Panc1 (cell line): ENCODE data around the gene POLG. TPM values are rescaled to one million over a fixed set of nuclear protein-coding genes. Genes with fewer than 3 reads are reported as not detected.

Experiments
- ATAC-seq: fragments of 200-7000 bp; cut with Tn5 transposase; 2 replicates; pipeline ENCODE4 v1.9.1; 2020; ENCODE audit warnings: mild to moderate bottlenecking, moderate library complexity
- BruUV-seq: library from RNA; stranded (reverse); fragments of 400-500 nt; replicated peaks from 2 replicates; lab custom pipeline; 2021; lab: Mats Ljungman, UMichigan
- CTCF ChIA-PET: fragments of 300-600 bp; sonication (Branson Sonifier 250); formaldehyde crosslinking; loops from one replicate; lab custom pipeline; 2022; ENCODE audit warnings: antibody characterized with exemption; lab: Charles Lee
- POLR2A ChIA-PET: fragments of 300-600 bp; sonication (Branson Sonifier 250); formaldehyde crosslinking; loops from one replicate; lab custom pipeline; 2022; ENCODE audit warnings: antibody characterized with exemption; lab: Charles Lee
- DNase-seq: peaks from one replicate; pipeline ENCODE4 v3.0.0-alpha.2; 2010; ENCODE audit warnings: low read depth, low spot score
- H3K27ac ChIP-seq: 2 replicates; pipeline ENCODE4 v1.5.1; 2011; ENCODE audit warnings: mild to moderate bottlenecking, low read length, inconsistent platforms
- H3K27me3 ChIP-seq: fragments of 200-500 bp; sonication (Bioruptor generic); 2 replicates; pipeline ENCODE4 v1.6.0; 2014; ENCODE audit warnings: low read length, inconsistent platforms; ENCODE audit not compliant: control insufficient read depth, insufficient read depth
- H3K36me3 ChIP-seq: fragments of 200-500 bp; sonication (Bioruptor generic); 2 replicates; pipeline ENCODE4 v1.5.1; 2014; ENCODE audit warnings: inconsistent platforms, mild to moderate bottlenecking, low read length, moderate library complexity; ENCODE audit not compliant: control insufficient read depth, insufficient read depth
- H3K4me1 ChIP-seq: 2 replicates; pipeline ENCODE4 v1.5.1; 2011; ENCODE audit warnings: inconsistent platforms, mild to moderate bottlenecking, low read length, moderate library complexity; ENCODE audit not compliant: control insufficient read depth, insufficient read depth
- H3K4me3 ChIP-seq, 2 experiments: 2 replicates each; pipeline ENCODE4 v1.5.1; 2011 to 2012; ENCODE audit warnings: low read depth in 2 of 2, low read length in 2 of 2, mild to moderate bottlenecking in 2 of 2, inconsistent platforms in 1 of 2, moderate library complexity in 1 of 2
- H3K9me3 ChIP-seq: fragments of 200-500 bp; sonication (Bioruptor generic); 2 replicates; pipeline ENCODE4 v1.5.1; 2014; ENCODE audit warnings: low read depth, mild to moderate bottlenecking, inconsistent platforms, low read length, moderate library complexity; ENCODE audit not compliant: control insufficient read depth, insufficient read depth
- CTCF ChIP-seq: fragments of 450-650 bp; IDR thresholded peaks from 2 replicates; pipeline ENCODE4 v1.5.1; 2017; ENCODE audit warnings: mild to moderate bottlenecking
- POLR2AphosphoS5 ChIP-seq: IDR thresholded peaks from 2 replicates; pipeline ENCODE4 v1.6.1; 2012; ENCODE audit warnings: mild to moderate bottlenecking, low read depth, low read length, moderate library complexity
- REST ChIP-seq, 2 experiments: IDR thresholded peaks; 2 replicates each; pipeline ENCODE4 v1.6.1; 2011 to 2012; ENCODE audit warnings: low read depth in 2 of 2, control low read depth in 1 of 2, low read length in 1 of 2, mild to moderate bottlenecking in 1 of 2, moderate library complexity in 1 of 2; ENCODE audit not compliant: insufficient read depth in 1 of 2
- SIN3A ChIP-seq: IDR thresholded peaks from 2 replicates; pipeline ENCODE4 v1.6.1; 2012; ENCODE audit warnings: low read depth, mild to moderate bottlenecking, low read length, moderate library complexity, borderline replicate concordance; ENCODE audit not compliant: insufficient read depth
- TCF7L2 ChIP-seq: IDR thresholded peaks from 2 replicates; pipeline ENCODE4 v1.6.1; 2011; ENCODE audit warnings: mild to moderate bottlenecking, low read depth, low read length, inconsistent platforms
- in situ Hi-C: cut with HindIII; loops from 2 replicates; pipeline ENCODE4 v1.10.0; 2016; ENCODE audit warnings: low sequenced_read_pairs, low pct_unique_long_range_greater_than_20kb
- intact Hi-C: fragments of 100-400 bp; cut with micrococcal nuclease; formaldehyde crosslinking; loops from one replicate; pipeline ENCODE4 v1.10.0; 2022; ENCODE audit not compliant: unreplicated experiment
- total RNA-seq: library from RNA; stranded (reverse); gene quantifications from one replicate; pipeline ENCODE4 v1.2.1, GENCODE V29; 2021; ENCODE audit not compliant: unreplicated experiment

POLG gene
- total RNA-seq, 1 experiment from 2014 or later, result 95.2 TPM

- intact Hi-C loops, result no loop called here
- ATAC-seq (no peak), DNase-seq (no peak)
- H3K27me3 ChIP-seq, result no peaks in the 10 kb centered on the region
- ChIA-PET POLR2A (no interaction called here), CTCF (no interaction called here)
- in situ Hi-C loops, result no loop called here
- no peak overlapping the region for H3K4me3 ChIP-seq
- BruUV-seq, result no TSS peak
- H3K4me1 ChIP-seq, result no peaks in the 10 kb centered on the region
- H3K36me3 ChIP-seq, result peaks cover 32% of the 10 kb centered on the region
- H3K9me3 ChIP-seq, result no peaks in the 10 kb centered on the region
- H3K27ac ChIP-seq, result no peak overlapping the region
- TF ChIP-seq SIN3A, result no peak
- no peak for TF ChIP-seq TCF7L2
- TF ChIP-seq POLR2AphosphoS5, result no peak
- TF ChIP-seq REST (IDR thresholded peaks at IDR 0.05; ENCODE audit: insufficient read depth in 1 of 2, low read depth in 2 of 2, low read length in 1 of 2), result no peak
- TF ChIP-seq CTCF, result no peak
Measured at GRCh38 chr15:89291934-89292438, 42.6 kb downstream of the POLG start.

- no peak for TF ChIP-seq POLR2AphosphoS5
- TF ChIP-seq CTCF, result no peak
- no peak for TF ChIP-seq TCF7L2
- no peak for TF ChIP-seq SIN3A
- TF ChIP-seq REST (IDR thresholded peaks at IDR 0.05; ENCODE audit: insufficient read depth in 1 of 2, low read depth in 2 of 2, low read length in 1 of 2), result no peak
- ATAC-seq, result no peak
- H3K4me1 ChIP-seq, result no peaks in the 10 kb centered on the region
- H3K4me3 ChIP-seq, result no peak overlapping the region
- POLR2A ChIA-PET, result no interaction called here
- BruUV-seq, result no TSS peak
- CTCF ChIA-PET, result no interaction called here
- in situ Hi-C loops (no loop called here), intact Hi-C loops (no loop called here)
- H3K27ac ChIP-seq, result no peak overlapping the region
- H3K36me3 ChIP-seq, result peaks cover 35% of the 10 kb centered on the region
- H3K27me3 ChIP-seq, result no peaks in the 10 kb centered on the region
- no peaks in the 10 kb centered on the region for H3K9me3 ChIP-seq
- DNase-seq, result no peak
Measured at GRCh38 chr15:89283201-89283600, 51.4 kb downstream of the POLG start.
